ENCODE measurements around the gene CENPB. TPM values are rescaled to one million over a fixed set of nuclear protein-coding genes. Genes with fewer than 3 reads are reported as not detected.

CENPB gene
- total RNA-seq, 1 donor from 2014 or later, result 58.3 TPM

DNA sequence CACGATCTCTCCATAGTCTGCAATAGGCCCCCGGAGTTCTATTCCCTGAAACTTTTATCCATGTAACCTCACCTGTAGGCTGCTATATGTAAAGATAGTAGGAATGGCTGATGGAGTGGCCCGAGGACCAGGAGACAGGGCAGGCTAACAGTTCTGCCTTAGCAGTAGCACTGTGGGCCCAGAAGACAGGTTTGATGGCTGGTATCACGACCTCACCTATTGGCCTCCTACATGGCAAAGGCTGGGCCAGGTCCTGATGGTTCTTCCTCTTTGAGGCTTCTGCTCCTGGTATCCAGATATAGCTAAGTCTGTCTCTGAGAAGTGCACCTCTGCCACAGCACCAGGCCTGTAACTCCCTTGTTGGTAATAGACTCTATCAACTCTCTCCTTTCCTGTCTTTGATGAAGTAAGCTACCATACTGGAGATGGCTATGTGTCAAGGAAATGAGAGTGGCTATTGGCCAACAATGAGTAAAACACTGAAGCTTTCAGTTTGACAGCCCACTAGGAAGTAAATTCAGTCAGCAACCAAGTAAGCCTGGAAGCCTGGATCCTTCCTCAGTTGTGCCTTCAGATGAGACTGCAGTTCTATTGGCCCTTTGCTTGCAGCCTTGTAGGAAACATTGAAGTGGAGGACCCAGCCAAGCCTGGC is 11.0 kb downstream of the CENPB start:
- FAIRE-seq (no peak), DNase-seq (ENCODE audit: low spot score in 2 of 2) (no peak)

DNA sequence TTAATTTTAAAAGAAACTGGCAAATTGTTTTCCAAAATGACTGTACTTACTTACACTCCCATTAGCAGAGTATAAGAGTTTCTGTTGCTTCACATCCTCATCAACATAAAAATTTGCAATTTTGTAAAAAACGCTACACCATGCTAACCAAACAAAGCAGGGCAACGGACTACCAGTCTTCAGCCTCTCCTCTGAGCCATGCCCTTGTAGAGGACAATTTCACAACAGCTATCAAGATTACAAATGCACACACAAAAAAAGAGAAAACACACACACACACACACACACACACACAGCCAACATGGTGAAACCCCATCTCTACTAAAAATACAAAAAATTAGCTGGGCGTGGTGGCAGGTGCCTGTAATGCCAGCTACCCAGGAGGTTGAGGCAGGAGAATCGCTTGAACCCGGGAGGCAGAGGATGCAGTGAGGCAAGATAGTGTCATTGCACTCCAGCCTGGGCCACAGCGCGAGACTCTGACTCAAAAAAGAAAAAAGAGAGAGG is 14.9 kb downstream of the CENPB start:
- DNase-seq (ENCODE audit: low spot score in 2 of 2), result no peak
- FAIRE-seq, result no peak

DNA sequence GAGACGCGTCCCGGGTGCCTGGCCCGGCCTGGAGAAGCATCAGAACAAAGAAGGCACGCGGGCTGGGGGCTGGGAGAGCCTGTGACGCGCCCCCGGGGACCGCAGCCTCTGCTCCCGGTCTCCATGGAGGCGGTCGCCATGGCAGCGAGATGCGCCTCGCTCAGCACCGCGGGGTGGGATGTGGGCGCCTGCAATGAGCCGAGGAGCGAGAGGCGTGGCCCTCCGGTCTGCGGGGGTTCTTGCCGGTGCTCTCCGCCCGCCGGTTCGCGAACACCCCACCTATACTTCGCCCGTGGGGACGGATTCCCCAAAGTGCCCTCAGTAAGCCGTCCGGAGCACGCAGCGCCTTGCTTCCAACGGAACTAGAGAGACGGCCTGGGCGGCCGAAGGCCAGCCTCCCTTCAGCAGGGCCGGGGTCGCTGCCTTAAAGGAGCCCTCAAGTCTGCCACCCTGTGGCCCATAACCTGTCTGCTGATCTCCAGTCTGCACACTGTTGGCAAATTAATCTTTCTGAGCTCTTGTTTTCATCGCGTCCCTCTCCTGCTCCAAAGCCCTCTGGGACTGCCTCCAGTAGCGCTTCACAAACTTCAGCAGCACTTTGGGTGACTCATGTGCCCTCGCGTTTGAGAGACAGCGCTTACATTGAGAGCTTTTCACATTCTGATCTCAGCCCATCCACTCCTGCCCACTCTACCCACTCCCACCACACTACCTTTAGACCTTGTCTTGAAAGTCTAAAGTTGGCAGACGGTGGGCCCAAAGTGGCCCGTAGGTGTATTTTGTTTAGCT is 18.0 kb downstream of the CENPB start:
- DNase-seq (ENCODE audit: low spot score in 2 of 2) (peak; percentile 71), FAIRE-seq (no peak)

DNA sequence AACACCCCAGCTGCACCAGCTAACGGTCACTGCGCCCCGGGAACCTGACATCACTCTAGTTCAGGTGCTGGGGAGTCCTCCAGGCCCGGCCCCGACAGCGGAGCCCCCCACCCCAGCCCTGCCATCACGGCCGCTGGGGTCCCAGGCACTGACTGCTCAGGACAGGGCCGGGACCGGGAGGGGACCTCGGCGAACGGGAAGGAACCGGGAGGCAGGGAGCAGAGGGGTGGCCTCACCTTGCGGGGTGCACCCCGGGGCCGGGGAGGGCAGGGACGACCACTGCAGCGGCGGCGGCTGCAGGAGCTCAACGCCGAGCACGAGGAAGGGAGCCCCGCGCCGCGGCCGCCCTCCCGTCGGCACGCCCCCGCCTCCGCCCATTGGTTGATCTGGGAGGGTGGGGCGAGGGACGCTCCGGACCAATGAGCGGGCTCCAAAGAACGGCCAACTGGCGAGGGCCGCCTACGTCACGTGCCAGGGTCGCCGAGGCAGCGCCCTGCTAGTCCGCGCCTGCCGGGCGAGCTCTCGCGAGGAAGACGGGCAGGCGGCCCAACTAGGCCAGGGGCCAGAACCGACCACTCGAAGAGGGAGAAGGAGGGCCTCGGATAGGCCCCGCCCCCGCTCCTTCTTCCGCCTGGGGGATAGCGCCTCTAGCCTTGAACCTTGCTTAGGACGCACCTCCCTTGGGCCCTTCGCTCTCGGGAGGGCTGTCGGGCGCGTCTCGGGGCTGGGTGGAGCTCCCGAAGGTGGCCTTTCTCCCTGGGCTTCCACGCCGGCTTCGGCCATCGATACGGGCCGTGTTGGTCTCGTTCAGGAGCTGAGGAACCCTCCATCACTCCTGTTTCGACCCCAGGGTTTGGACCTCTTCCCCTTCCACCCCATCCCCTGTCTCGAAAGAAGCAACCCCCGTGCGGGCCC is 18.9 kb downstream of the CENPB start, which contains the start of gene ADISSP:
TSS of gene ADISSP (minus strand) at position 327 of the 915 bp plus-strand sequence. CDS start 7,653 bp downstream, outside the sequence.
- FAIRE-seq (peak; percentile 64), DNase-seq (ENCODE audit: low spot score in 2 of 2) (peak; percentile 99)

DNA sequence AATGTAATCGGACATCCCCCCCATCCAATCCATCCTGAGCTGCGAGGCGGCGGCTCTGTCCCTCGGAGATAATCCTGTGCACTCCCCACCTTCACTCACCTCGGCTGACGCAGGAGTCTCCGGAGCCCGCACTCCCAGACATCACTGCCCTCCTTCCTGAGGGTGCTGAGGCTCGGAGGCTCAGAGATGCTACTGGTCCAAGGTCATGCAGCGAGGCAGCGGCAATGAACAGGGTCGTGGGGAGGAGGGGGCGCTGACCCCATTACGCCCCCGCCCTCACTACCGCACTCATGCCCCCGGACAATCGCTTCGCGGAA is 19.5 kb downstream of the CENPB start:
- no peak for DNase-seq (ENCODE audit: low spot score in 2 of 2)
- no peak for FAIRE-seq

DNA sequence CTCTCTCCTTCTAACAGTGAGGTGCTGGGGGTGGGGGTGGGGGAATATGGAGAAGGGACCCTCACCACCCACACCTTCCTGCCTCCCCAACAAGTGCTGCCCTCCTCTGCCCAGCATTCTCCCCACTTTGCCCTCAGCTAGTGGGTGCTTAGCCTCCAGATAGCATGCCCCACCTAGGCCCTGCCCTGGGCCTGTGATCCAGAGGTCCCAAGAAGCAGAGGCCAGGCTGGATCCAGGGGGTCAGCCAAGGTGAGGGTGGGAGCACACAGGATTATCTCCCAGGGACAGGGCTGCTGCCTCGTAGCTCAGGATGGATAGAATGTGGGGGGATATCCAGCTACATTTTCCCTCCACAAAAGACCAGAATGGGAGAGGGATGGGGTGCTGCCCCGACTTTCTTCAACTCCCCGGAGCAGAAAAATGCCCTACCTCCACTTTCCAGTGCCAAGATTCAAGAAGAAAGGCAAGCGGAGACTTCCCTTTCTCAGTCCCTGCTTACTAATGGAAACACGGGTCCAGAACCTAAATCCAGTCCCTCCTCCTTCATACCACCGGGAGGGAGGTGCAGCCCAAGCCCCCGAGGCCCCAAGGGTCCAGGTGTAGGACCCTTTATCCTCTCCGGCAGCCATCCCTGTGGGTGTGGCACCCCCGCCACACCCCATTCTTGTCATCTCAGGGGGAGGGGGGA is 20.0 kb downstream of the CENPB start:
- FAIRE-seq, result no peak

DNA sequence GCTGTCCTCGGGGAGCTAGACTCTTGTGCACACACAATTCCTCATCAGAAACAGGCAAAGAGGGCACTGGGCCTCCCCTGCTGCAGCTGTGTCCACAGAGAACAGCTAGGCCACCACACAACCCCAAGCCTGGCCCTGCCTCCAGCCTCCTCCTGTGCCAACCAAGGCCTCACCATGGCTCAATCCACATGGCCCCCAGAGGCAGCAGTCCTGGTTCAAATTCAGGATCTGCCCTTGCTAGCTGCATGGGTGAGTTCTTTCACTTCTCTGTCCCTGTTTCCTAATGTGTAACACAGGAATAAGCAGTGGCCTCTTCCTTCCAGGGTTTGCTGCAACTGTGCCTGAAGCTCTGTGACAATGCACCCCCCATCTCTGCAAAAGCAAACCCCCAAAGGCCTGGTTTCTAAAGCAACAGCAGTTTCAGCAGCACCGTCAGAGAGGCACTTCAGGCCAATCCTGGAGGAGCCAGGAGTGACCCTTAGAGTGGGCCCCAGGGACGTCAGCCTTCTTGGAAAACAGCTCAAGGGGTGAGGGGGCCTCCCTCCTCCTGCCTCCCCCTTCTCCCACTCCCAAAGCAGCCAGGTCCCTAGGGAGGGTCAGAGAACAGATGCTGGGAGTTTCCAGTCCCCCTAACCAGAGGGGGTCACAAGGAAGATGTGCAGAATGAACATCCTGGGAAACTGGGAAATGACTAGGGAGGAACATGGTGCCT is 21.2 kb downstream of the CENPB start:
- DNase-seq (ENCODE audit: low spot score in 2 of 2) (no peak), FAIRE-seq (no peak)

More for the DNA sequence above, 20.0 kb downstream of the CENPB start:
- DNase-seq (ENCODE audit: low spot score in 2 of 2), result no peak

DNA sequence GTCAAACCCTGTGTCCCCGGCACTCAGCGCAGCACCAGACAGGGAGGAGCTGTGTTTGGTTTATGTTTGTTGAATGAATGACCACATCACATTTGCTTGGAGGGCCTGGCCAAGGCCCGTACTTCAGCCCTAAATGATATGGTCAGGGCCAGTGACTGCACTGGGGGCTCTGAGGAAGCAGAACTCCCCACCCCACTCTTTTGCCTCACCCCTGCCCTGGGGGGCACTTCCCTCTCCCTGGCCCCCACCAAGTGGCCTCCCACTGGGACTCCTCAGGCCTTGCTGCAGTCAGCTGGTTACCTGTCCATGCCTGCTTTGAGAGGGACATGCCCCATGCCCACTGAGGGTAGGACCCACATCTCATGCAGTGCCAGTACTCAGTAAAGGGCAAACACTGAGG is 21.9 kb downstream of the CENPB start:
- DNase-seq (ENCODE audit: low spot score in 2 of 2) (no peak), FAIRE-seq (no peak)

DNA sequence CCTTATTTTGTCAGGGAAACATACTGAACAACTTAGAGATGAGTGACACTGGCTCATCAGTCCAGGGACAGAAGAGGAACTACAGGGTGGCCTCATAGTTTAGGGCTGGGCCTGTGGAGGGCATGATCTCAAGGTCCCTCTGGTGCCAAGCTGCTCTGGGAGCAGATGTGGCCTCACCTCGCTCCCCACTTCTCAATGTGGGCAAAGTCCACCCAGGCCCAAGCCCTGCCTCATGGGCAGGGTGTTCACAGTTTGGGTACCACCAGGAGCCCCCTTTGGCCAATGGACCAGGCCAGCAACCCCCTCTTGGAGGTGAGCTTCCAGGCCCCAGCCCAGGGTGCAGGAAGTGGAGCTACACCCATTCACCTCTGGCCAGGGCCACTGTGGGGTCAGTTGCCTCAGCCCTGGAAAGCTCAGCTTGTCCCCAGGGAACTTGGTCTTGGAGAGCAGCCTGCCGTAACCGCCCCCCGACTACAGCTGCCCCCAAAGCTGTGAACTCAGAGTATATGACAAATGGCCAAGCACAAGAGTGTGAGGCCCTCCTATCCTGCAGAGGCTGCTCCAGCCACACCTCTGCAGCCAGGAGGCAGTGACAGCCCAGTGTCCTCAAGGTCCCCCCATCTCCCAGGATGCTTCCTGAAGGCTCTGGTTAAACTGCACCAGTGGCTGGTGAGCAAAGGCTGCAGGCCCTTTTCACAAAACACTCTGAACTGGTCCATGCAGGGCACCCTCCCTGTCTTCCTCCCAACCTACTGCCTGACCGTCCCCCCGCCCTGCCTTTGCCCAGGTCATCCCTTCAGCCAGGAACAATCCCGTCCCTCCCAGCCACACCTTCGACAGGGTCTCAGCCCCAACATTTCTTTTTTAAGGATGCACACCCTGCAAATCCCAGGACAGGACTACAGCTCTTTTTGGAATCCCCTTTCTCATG is 22.6 kb downstream of the CENPB start:
- DNase-seq (ENCODE audit: low spot score in 2 of 2) (no peak), FAIRE-seq (no peak)

DNA sequence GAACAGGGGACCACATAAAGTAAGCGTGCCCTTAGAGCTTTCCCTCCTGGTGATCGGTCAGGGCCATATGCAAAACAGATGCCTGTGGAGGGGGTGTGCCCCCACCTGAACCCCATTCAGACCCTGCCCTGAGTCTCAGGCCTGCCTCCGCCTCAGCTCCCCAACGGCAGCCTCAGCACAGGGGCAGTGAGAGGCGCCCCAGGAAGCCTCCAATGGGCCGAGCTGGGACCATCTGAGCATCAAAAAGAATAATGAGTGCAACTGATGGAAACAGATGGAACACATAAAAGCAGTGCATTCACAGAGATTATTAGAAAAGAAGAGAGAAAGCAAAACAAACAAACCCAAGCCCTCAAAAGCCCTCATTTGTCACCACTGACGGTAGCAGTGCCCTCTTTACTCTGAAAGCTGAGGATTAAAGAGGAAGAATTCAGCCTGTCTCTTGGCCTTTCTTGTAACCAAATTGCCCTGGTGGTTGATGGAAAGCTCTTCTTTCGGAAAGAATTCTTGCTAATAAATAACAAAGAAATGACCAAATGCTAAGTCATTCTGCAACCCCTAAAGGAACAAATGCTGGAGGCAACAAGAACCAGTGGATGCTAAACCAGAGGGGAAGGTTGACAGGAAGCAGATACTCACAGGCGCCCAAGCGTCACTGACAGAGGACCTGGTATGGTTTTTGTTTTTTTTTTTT is 25.7 kb downstream of the CENPB start:
- DNase-seq (ENCODE audit: low spot score in 2 of 2), result no peak

DNA sequence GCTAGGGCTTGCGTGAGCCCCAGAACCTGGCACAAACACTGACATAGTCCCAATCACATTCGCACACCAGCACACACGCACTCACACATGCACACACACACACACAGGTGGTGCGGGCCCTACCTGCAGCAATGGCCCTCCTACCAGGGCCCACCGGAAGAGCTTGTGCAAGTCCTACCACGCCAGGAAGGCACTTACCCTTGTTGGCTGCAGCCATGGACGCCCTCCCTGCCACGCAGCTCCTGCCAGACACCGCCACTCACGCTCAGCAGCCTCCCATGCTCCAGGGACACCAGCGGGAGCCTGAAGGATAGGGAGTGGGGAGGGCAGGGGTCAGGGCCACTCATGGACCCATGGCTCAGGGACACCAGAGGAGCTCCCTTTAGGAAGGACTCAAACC is 26.7 kb downstream of the CENPB start:
- FAIRE-seq, result no peak
- no peak for DNase-seq (ENCODE audit: low spot score in 2 of 2)

More for the DNA sequence above, 25.7 kb downstream of the CENPB start:
- FAIRE-seq, result no peak

DNA sequence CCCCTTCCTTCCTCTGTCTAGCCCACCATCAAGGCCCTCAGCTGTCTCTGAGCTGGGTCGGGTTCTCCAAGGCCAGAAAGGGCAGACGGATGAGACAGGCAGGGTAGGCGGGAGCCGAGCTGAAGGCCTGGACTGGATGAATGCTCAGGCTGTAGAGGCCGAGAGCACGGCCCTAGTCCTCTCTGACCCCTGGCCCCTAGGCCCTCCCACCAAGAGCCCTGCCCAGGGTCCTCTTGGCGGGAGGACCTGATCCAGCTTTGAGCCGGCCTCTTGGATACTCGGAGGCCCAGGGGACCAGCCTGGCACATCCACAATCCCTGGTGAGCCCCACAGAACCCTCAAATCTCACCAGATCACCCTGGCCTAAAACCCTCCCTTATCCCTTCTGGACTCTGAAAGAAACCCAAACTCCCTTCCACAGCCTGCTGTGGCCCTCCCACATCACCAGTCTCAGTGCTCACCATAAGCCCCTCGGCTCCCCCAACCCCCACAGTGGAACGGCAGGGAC is 27.2 kb downstream of the CENPB start:
- FAIRE-seq (no peak), DNase-seq (ENCODE audit: low spot score in 2 of 2) (no peak)

DNA sequence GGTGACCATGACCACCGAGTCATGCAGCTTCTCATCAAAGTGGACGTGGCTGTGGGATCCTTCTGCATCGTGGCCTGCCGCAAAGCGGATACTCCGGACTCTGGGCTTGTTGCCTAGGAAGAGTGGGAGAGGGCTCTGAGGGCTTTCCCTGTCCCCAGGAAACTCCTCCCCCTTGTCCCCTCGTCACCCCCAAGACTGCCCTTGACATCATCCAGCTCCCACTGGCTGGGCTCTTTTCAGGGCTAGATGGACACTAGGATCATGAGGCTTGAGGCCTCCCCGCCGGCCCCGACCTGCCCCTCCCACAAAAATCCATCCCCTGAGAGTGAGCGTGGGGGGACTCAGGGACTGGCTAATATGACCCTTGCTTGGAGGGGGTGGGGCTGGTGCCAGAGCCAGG is 28.0 kb downstream of the CENPB start:
- DNase-seq (ENCODE audit: low spot score in 2 of 2) (no peak), FAIRE-seq (no peak)

DNA sequence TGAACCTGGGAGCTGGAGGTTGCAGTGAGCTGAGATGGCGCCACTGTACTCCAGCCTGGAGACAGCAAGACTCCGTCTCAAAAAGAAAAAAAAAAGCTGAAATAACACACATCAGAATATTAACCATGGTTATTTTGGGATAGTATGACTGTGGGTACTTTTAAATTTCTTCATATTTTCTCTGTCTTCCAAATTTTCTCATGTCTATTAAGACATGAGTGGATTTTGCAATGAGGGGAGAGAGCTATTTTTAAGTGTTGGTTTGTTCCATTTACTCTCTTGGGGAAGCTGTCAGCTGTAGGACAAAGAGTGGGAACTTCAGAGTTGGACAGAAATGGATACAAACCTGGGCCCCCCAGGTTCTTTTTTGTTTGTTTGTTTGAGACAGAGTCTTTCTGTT is 29.3 kb downstream of the CENPB start:
- DNase-seq (ENCODE audit: low spot score in 2 of 2) (no peak), FAIRE-seq (no peak)

DNA sequence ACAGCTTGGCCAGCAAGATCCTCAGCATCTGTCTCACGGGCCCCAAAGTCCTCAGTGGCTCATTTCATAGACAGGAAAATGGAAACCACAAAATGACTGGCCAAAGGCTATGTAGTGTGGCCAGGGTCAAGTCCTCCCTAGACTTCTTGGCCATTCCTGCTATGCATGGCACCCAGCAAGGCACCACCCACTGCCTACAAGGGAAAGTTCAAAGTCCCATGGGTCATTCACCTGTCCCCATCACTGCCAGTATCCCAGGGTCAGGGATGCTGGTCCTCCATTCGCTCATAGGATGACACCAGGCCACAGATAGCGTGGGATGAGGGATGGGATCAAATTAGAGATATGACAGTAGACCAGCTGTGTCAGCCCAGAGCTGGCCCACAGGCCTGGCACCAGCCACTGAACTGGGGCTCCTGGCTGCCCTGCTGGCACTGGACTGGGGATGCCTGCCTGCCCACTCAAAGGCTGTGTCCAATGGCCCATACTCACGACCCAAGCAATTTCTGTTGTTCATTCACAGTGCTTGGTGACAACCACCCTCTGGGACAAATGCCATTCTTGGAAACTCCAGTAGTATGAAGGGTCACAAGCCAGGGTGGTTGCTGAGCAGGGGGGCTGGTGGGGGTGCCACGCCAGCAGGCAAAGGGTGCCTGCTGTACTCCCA is 30.6 kb downstream of the CENPB start:
- no peak for FAIRE-seq
- no peak for DNase-seq (ENCODE audit: low spot score in 2 of 2)

DNA sequence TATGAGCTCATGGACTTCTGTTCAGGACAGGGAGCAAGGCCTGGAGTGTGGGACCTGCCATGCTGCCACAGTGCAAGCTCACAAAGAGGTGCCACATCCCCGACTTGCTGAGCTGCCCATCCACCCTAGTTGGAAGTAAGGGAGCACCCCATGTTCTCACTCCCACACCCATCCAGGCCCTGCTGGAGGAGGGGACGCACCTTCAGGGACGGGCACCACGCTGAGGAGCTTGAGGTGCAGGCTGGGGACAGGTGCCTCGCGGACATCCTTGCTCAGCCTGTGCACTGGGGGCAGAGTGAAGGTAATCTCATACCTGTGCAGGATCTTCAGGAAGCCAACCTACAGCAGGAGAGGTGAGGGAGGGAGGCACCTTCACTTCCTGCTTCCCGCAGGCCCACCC is 31.3 kb downstream of the CENPB start:
- FAIRE-seq (no peak), DNase-seq (ENCODE audit: low spot score in 2 of 2) (no peak)

DNA sequence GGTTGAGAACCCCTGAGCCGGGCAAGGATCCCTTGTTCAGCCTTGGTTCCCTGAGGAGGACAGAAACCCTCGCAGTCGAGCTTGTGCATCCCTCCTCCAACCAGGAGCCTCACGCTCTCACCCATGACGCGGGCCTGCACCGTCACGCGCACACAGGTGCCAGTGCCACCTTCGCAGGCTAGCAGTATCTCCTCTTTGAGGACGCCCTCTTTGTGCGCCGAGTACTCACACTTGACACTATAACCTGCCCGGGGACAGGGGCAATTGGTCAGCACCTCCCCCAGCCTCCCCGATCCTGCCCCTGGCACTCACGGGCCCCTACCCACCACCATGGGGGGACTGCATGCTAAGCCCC is 32.3 kb downstream of the CENPB start:
- DNase-seq (ENCODE audit: low spot score in 2 of 2) (no peak), FAIRE-seq (no peak)

Measured in frontal cortex (tissue), 4 donors.